Stomach (tissue), 9 donors: ENCODE data around the gene TNS1. TPM values are rescaled to one million over a fixed set of nuclear protein-coding genes. Genes with fewer than 3 reads are reported as not detected.

ENCODE experiments used
- DNase-seq, 2 donors: peaks; one replicate each; pipeline versions ENCODE4 v3.0.0 to v3.0.0-alpha.2; 2013 to 2019
- H3K27ac ChIP-seq, 5 donors: fragments of 200-600 bp in 4 of 5; sonication (generic) in 4 of 5; one replicate each; pipeline ENCODE4 v1.5.1; 2013 to 2019; ENCODE audit warnings: mild to moderate bottlenecking in 1 of 5, moderate library complexity in 1 of 5
- H3K27me3 ChIP-seq, 3 donors: fragments of 200-600 bp; sonication (generic); one replicate each; pipeline ENCODE4 v1.5.1; 2017 to 2019; ENCODE audit warnings: mixed run types in 1 of 3
- H3K36me3 ChIP-seq, 4 donors: fragments of 200-600 bp; sonication (generic); 1 replicate in 3 of 4; 2 replicates in 1 of 4; pipeline ENCODE4 v1.5.1; 2016 to 2019
- H3K4me1 ChIP-seq, 4 donors: fragments of 200-600 bp; sonication (generic); one replicate each; pipeline ENCODE4 v1.5.1; 2016 to 2019
- H3K4me3 ChIP-seq, 4 donors: fragments of 200-600 bp; sonication (generic) in 3 of 4; one replicate each; pipeline ENCODE4 v1.5.1; 2016 to 2019; ENCODE audit warnings: mild to moderate bottlenecking in 1 of 4
- H3K9me3 ChIP-seq, 4 donors: fragments of 200-600 bp; sonication (generic); one replicate each; pipeline ENCODE4 v1.5.1; 2016 to 2019
- EP300 ChIP-seq: sonication (generic); formaldehyde crosslinking; IDR thresholded peaks from one replicate; pipeline ENCODE4 v1.6.1; 2017; ENCODE audit warnings: antibody characterized with exemption
- POLR2A ChIP-seq, 4 donors: fragments of 450-650 bp; IDR thresholded peaks; one replicate each; pipeline ENCODE4 v1.6.1; 2016; ENCODE audit warnings: antibody characterized with exemption in 4 of 4, control low read depth in 2 of 4, mild to moderate bottlenecking in 1 of 4, moderate library complexity in 1 of 4
- POLR2AphosphoS5 ChIP-seq, 3 donors: sonication (generic); formaldehyde crosslinking; IDR thresholded peaks; one replicate each; pipeline ENCODE4 v1.6.1; 2016; ENCODE audit warnings: antibody characterized with exemption in 3 of 3
- WGBS, 5 donors: extraction: QIAGEN DNeasy Blood & Tissue Kit in 3 of 5; methylation state at CpG; one replicate each; pipeline versions ENCODE4 v1.1.5 to v1.1.7; 2013 to 2018; 5-methylcytosine and 5-hydroxymethylcytosine counted together
- intact Hi-C: fragments of 100-400 bp; cut with DNase I; formaldehyde crosslinking; loops from one replicate; pipeline ENCODE4 v1.15.1; 2023; ENCODE audit warnings: low total_unique reads
- polyA plus RNA-seq, 3 donors: library from polyadenylated mRNA; stranded (reverse); fragments of 200-250 nt; gene quantifications; one replicate each; pipeline ENCODE4 v1.2.3, GENCODE V29; 2013
- total RNA-seq, 5 donors: library from RNA; depleted of rRNA; stranded (reverse); fragments of >200 nt; gene quantifications; one replicate each; pipeline versions ENCODE4 v1.1.0 to v1.2.3, GENCODE V29; 2014 to 2016
- TF ChIP-seq, protein P1 (sequence below), 7 experiments: fragments of 450-650 bp in 4 of 7; fragments of 200-600 bp in 3 of 7; sonication (generic) in 3 of 7; IDR thresholded peaks; one replicate each; pipeline ENCODE4 v1.5.1; 2016 to 2019; ENCODE audit warnings: antibody characterized with exemption in 7 of 7, control low read depth in 2 of 7, mild to moderate bottlenecking in 1 of 7
- donor health status: healthy with polysubstance abuse.
- donor health status: Bipolar disorder and iron deficiency.
- donor health status: healthy.

Gene TNS1
- total and polyA plus RNA-seq, 8 donors: 18.5 to 682 (median 160) TPM

DNA sequence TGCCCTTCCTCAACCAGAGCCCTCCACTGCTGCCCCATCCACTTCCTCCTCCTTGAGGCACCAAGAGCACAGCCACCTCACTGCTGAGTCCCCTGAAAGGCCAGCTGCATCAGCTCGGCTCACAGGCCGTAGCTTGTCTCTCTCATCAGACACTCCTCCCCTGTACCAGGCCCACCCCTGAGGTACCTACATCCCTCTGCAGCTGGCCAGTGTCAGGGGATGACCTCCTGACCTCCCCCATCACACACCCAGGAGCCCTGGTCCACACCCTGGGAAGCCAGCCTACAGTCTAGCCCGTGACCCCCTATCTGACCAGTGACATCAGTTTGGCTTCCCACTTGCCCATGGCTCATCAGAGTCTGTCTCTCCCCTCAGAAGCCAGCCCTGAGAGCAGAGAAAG is 205.6 kb downstream of the TNS1 start:
- Histone ChIP-seq H3K4me1 (peaks cover 0 to 48% (median 20%) of the 10 kb centered on the region in 4 donors), H3K27ac (peak overlapping the region in 4 of 5 donors; percentile 17 to 81 (median 56)), H3K36me3 (peaks cover 0 to 18% (median 10%) of the 10 kb centered on the region in 4 donors), H3K27me3 (no peaks in the 10 kb centered on the region), H3K4me3 (no peak overlapping the region), H3K9me3 (no peaks in the 10 kb centered on the region)
- DNase-seq: peak in 1 of 2 donors; percentile 22
- intact Hi-C loops: no loop called here
- WGBS, 5 donors: 40 to 78% (median 59%) methylated on average over 3 of the region's 3 CpGs
- TF ChIP-seq POLR2AphosphoS5 (IDR thresholded peaks at IDR 0.05) (peak in 1 of 3 donors; percentile 11), POLR2A (IDR thresholded peaks at IDR 0.05) (no peak), EP300 (no peak)

DNA sequence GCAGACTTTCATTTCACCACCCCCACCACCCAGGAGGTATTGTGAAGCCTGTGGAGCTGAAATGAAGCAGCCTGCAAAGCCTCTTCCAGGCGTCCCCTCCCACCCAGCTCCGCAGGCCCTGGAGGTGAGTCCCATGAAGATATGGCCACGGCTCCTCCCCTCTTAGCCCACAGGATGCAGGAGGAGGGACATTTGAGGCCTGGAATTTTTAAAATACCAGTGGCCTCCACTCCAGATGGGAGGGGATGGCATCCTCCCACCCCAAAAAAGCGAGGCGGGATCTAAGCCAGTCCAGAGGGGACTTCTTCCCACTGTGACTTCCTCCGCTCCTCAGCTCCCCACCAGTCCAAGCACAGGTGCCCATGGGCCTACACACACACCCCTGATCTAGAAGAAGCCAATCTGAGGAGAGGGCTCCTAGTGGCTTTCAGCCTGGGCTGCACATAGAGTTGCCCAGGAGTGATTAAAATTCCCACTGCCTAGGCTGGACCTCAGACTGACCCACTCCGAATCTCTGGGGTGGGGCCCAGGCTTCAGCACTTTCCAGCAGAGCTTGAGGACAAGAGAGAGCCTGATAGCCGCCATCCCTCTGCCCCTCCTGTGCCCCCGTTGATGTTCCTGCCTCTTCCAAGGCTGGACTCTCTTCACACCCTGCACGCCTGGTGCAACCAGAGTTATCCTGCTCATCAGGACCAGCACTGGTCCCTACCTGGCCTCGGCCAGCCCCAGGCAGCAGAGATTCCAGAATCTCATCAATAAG is 206.9 kb downstream of the TNS1 start:
- WGBS, 5 donors: 51 to 82% (median 69%) methylated on average over 8 to 11 of the region's 11 CpGs
- no peak for TF ChIP-seq POLR2AphosphoS5 (IDR thresholded peaks at IDR 0.05)
- TF ChIP-seq, protein P1, sequence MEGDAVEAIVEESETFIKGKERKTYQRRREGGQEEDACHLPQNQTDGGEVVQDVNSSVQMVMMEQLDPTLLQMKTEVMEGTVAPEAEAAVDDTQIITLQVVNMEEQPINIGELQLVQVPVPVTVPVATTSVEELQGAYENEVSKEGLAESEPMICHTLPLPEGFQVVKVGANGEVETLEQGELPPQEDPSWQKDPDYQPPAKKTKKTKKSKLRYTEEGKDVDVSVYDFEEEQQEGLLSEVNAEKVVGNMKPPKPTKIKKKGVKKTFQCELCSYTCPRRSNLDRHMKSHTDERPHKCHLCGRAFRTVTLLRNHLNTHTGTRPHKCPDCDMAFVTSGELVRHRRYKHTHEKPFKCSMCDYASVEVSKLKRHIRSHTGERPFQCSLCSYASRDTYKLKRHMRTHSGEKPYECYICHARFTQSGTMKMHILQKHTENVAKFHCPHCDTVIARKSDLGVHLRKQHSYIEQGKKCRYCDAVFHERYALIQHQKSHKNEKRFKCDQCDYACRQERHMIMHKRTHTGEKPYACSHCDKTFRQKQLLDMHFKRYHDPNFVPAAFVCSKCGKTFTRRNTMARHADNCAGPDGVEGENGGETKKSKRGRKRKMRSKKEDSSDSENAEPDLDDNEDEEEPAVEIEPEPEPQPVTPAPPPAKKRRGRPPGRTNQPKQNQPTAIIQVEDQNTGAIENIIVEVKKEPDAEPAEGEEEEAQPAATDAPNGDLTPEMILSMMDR (IDR thresholded peaks at IDR 0.05): no peak
- TF ChIP-seq POLR2A (IDR thresholded peaks at IDR 0.05): no peak
- TF ChIP-seq EP300: no peak
- Histone ChIP-seq H3K36me3 (peaks cover 0 to 11% (median 2%) of the 10 kb centered on the region in 4 donors), H3K27me3 (no peaks in the 10 kb centered on the region), H3K4me1 (peaks cover 0 to 41% (median 14%) of the 10 kb centered on the region in 4 donors), H3K4me3 (no peak overlapping the region), H3K9me3 (no peaks in the 10 kb centered on the region), H3K27ac (peak overlapping the region in 1 of 5 donors; percentile 81)
- intact Hi-C loops: no loop called here
- peak in 1 of 2 donors; percentile 19 for DNase-seq

DNA sequence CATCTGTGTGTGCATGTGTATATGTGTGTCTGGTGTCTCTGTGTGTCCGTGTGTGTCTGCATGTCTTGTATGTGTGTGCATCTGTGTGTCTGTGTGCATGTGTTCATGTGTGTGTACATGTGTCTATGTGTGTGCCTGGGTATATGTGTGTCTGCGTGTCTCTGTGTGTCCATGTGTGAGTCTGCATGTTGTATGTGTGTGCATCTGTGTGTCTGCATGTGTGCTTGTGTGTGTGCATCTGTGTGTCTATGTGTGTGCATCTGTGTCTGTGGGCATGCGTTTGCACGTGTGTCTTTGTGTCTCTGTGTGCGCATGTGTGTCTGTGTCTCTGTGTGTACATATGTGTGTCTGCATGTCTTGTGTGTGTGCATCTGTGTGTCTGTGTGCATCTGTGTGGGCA is 207.7 kb downstream of the TNS1 start:
- WGBS, 5 donors: 88 to 95% (median 91%) methylated on average over 5 of the region's 5 CpGs
- no peak for TF ChIP-seq POLR2A (IDR thresholded peaks at IDR 0.05)
- no peak for TF ChIP-seq POLR2AphosphoS5 (IDR thresholded peaks at IDR 0.05)
- TF ChIP-seq EP300: no peak
- TF ChIP-seq, protein P1 (IDR thresholded peaks at IDR 0.05): no peak

DNA sequence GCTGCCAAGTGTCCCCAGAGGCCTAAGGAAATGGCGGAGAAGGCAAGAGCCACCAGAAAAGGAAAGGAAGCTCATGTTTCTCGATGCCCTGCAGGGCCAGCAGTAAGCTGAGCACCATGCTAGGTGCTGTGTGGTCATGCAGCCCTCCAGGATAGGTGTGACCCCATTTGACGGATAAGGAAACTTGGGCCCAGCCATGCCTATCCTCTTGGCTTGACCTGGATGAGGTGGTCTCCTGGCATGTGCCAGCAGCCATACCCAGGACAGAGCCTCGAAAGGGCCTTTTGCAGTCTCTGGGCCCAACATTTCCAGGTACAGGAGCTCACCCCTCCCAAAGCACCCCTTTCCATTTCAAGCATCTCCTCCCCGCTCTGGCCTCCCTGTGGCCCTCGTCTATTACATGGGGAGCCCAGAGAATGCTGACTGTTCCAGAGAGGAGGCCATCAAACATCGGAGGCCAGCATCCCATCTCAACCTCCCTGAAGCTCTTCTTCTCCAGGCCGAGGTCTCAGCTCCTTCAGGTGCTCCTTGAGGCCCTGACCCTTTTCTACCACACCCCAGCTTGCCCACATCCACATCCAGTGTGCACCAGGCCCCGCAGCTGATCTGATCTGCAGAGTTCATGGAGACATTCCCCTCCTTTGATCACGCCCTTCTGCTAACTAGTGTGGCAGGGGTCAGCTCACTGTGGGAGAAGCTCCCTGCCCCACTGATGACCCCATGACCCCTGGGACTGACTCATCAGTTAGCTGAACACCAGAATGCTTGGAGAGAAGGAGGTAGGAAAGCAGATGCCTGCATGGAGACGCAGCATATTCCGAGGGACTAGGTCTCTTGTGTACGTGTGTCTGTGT is 208.4 kb downstream of the TNS1 start:
- intact Hi-C loops: loop anchor here (5.0 kb wide), 1 partner anchor 93 kb away; no protein-coding TSS in a partner anchor
- DNase-seq: peak in 1 of 2 donors; percentile 22
- Histone ChIP-seq H3K36me3 (peaks cover 0 to 6% (median 0%) of the 10 kb centered on the region in 4 donors), H3K4me3 (no peak overlapping the region), H3K27ac (peak overlapping the region in 1 of 5 donors; percentile 27), H3K9me3 (no peaks in the 10 kb centered on the region), H3K4me1 (peaks cover 0 to 42% (median 9%) of the 10 kb centered on the region in 4 donors), H3K27me3 (no peaks in the 10 kb centered on the region)
- TF ChIP-seq, protein P1 (IDR thresholded peaks at IDR 0.05): no peak
- TF ChIP-seq POLR2AphosphoS5 (IDR thresholded peaks at IDR 0.05) (no peak), POLR2A (IDR thresholded peaks at IDR 0.05) (no peak), EP300 (no peak)
- 84 to 89% (median 87%) methylated on average over 13 of the region's 13 CpGs for WGBS, 5 donors

More for the DNA sequence above, 207.7 kb downstream of the TNS1 start:
- no peaks in the 10 kb centered on the region for H3K27me3 ChIP-seq
- H3K4me1 ChIP-seq: peaks cover 0 to 42% (median 10%) of the 10 kb centered on the region in 4 donors
- no peak overlapping the region for H3K27ac ChIP-seq
- DNase-seq: no peak
- no peaks in the 10 kb centered on the region for H3K9me3 ChIP-seq
- intact Hi-C loops: no loop called here
- H3K36me3 ChIP-seq: peaks cover 0 to 11% (median 0%) of the 10 kb centered on the region in 4 donors
- H3K4me3 ChIP-seq: no peak overlapping the region
